ENCODE results near the gene SLF2. TPM values are rescaled to one million over a fixed set of nuclear protein-coding genes. Genes with fewer than 3 reads are reported as not detected.

The SLF2 gene
- total RNA-seq, 2 donors from 2014 or later = 47.4 to 52.6 TPM

- H3K4me1 Mint-ChIP-seq (ENCODE audit: low read depth) = no peaks in the 10 kb centered on the region
- ATAC-seq (replicated peaks in 1 of 2) = no peak
These were observed 15.8 kb upstream of the SLF2 start for GRCh38 chr10:100896876-100897461.

GRCh38 chr10:100897976-100898375 is 14.8 kb upstream of the SLF2 start:
- Mint-ChIP-seq H3K9me3 (no peaks in the 10 kb centered on the region), H3K4me1 (ENCODE audit: low read depth) (no peaks in the 10 kb centered on the region), H3K27ac (no peak overlapping the region), H3K27me3 (ENCODE audit: low read depth) (peaks cover 20% of the 10 kb centered on the region), H3K4me3 (no peak overlapping the region), H3K36me3 (ENCODE audit: insufficient read depth in 2 of 2) (no peaks in the 10 kb centered on the region)
- DNase-seq = no peak
- no peak for ATAC-seq (replicated peaks in 1 of 2)

More at GRCh38 chr10:100896876-100897461, 15.8 kb upstream of the SLF2 start:
- no peak for DNase-seq
- Mint-ChIP-seq H3K9me3 (no peaks in the 10 kb centered on the region), H3K27me3 (ENCODE audit: low read depth) (peaks cover 20% of the 10 kb centered on the region), H3K27ac (no peak overlapping the region), H3K4me3 (no peak overlapping the region), H3K36me3 (ENCODE audit: insufficient read depth in 2 of 2) (no peaks in the 10 kb centered on the region)

- H3K9me3 Mint-ChIP-seq = no peaks in the 10 kb centered on the region
- H3K4me3 Mint-ChIP-seq = no peak overlapping the region
- no peaks in the 10 kb centered on the region for H3K4me1 Mint-ChIP-seq (ENCODE audit: low read depth)
- no peaks in the 10 kb centered on the region for H3K36me3 Mint-ChIP-seq (ENCODE audit: insufficient read depth in 2 of 2)
- H3K27me3 Mint-ChIP-seq (ENCODE audit: low read depth) = peaks cover 20% of the 10 kb centered on the region
- DNase-seq (no peak), ATAC-seq (replicated peaks in 1 of 2) (no peak)
- no peak overlapping the region for H3K27ac Mint-ChIP-seq
These were observed 13.6 kb upstream of the SLF2 start for GRCh38 chr10:100899171-100899570.

DNA sequence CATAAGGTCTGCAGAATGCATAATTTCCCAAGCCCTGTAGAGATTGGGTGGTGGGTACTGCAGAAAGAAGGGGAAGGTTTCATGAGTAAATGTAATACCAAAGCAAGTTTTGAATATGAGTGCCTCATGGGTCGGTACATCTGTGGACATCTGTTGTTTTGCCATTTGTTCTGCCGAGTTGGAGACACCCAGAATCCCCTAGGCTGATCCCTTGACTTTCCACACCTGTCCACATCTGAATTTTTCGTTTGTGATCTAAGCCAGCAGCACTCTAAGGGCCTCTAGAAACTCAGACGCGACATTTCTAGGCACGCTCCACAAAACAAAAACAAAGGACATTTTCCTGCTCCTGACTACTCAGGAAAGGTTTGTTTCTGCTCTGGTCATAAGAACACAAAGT is 11.7 kb upstream of the SLF2 start:
- no peaks in the 10 kb centered on the region for H3K4me1 Mint-ChIP-seq (ENCODE audit: low read depth)
- H3K4me3 Mint-ChIP-seq = no peak overlapping the region
- H3K9me3 Mint-ChIP-seq = no peaks in the 10 kb centered on the region
- no peak overlapping the region for H3K27ac Mint-ChIP-seq
- peaks cover 23% of the 10 kb centered on the region for H3K27me3 Mint-ChIP-seq (ENCODE audit: low read depth)
- DNase-seq (no peak), ATAC-seq (replicated peaks in 1 of 2) (no peak)
- H3K36me3 Mint-ChIP-seq (ENCODE audit: insufficient read depth in 2 of 2) = no peaks in the 10 kb centered on the region

DNA sequence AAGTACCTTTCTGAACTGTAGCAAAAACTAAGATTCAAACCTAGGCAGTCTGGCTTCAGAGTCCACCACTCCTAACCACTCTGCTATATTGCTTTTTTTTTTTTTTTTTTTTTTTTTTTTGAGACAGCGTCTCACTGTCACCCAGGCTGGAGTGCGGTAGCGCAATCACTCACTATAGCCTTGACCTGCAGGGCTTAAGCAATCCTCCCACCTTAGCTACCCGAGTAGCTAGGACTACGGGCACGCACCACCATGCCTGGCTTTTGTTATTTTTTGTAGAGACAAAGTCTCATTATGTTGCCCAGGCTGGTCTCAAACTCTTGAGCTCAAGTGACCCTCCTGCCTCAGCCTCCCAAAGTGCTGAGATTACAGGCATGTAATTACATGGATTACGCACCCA is 10.1 kb upstream of the SLF2 start:
- H3K4me1 Mint-ChIP-seq (ENCODE audit: low read depth) = no peaks in the 10 kb centered on the region
- H3K4me3 Mint-ChIP-seq = no peak overlapping the region
- ATAC-seq (replicated peaks in 1 of 2) = no peak

DNA sequence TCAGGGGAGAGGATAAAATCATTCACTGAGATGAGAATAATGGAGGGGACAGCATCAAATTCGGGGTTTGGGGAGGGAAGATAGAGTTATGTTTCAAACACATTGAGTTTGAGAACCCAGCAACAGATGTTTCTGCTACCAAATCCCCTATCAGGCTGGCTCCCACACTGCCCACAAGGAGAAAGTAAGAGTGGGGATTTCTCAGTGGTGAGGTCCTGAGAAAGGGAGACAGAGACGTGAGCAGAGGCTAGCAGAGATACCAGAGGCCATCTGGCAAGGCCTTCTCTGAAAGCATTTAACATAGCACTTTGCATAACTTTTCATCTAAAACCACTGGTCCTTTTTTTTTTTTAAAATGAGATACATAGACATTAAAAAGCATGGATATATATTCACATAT is 7.8 kb upstream of the SLF2 start:
- Mint-ChIP-seq H3K9me3 (no peaks in the 10 kb centered on the region), H3K27ac (no peak overlapping the region), H3K4me3 (no peak overlapping the region), H3K36me3 (ENCODE audit: insufficient read depth in 2 of 2) (no peaks in the 10 kb centered on the region), H3K4me1 (ENCODE audit: low read depth) (peaks cover 6% of the 10 kb centered on the region), H3K27me3 (ENCODE audit: low read depth) (peaks cover 14% of the 10 kb centered on the region)
- ATAC-seq (replicated peaks in 1 of 2) (no peak), DNase-seq (no peak)

More for the DNA sequence above, 10.1 kb upstream of the SLF2 start:
- H3K36me3 Mint-ChIP-seq (ENCODE audit: insufficient read depth in 2 of 2) = no peaks in the 10 kb centered on the region
- no peaks in the 10 kb centered on the region for H3K9me3 Mint-ChIP-seq
- peaks cover 19% of the 10 kb centered on the region for H3K27me3 Mint-ChIP-seq (ENCODE audit: low read depth)
- H3K27ac Mint-ChIP-seq = no peak overlapping the region
- DNase-seq = no peak

- H3K9me3 Mint-ChIP-seq = no peaks in the 10 kb centered on the region
- ATAC-seq (replicated peaks in 1 of 2) (no peak), DNase-seq (no peak)
- H3K4me3 Mint-ChIP-seq = no peak overlapping the region
- H3K4me1 Mint-ChIP-seq (ENCODE audit: low read depth) = peaks cover 19% of the 10 kb centered on the region
- peaks cover 7% of the 10 kb centered on the region for H3K27me3 Mint-ChIP-seq (ENCODE audit: low read depth)
- no peak overlapping the region for H3K27ac Mint-ChIP-seq
- no peaks in the 10 kb centered on the region for H3K36me3 Mint-ChIP-seq (ENCODE audit: insufficient read depth in 2 of 2)
These were observed 5.6 kb upstream of the SLF2 start for GRCh38 chr10:100907175-100907574.

GRCh38 chr10:100907773-100908363 is 4.9 kb upstream of the SLF2 start:
- DNase-seq (no peak), ATAC-seq (replicated peaks in 1 of 2) (no peak)
- peaks cover 23% of the 10 kb centered on the region for H3K4me1 Mint-ChIP-seq (ENCODE audit: low read depth)
- H3K27ac Mint-ChIP-seq = no peak overlapping the region
- H3K27me3 Mint-ChIP-seq (ENCODE audit: low read depth) = peaks cover 7% of the 10 kb centered on the region
- peaks cover 0 to under 1% of the 10 kb centered on the region in 2 donors for H3K36me3 Mint-ChIP-seq (ENCODE audit: insufficient read depth in 2 of 2)
- no peak overlapping the region for H3K4me3 Mint-ChIP-seq
- no peaks in the 10 kb centered on the region for H3K9me3 Mint-ChIP-seq

DNA sequence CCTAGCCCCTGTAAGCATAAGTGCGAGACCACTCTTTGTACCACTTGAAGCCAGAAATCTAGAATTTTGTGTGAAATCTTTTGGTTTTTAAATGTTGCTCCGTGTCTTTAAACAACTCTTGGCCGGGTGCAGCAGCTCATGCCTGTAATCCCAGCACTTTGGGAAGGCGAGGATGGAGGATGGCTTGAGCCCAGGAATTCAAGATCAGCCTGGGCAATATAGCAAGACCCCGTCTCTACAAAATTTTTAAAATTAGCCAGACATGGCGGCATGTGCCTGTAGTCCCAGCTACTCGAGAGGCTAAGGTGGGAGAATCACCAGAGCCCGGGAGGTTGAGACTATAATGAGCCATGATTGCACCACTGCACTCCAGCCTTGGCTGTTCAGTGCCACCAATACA is 4.4 kb upstream of the SLF2 start:
- DNase-seq (no peak), ATAC-seq (replicated peaks in 1 of 2) (no peak)
- Mint-ChIP-seq H3K27ac (no peak overlapping the region), H3K27me3 (ENCODE audit: low read depth) (peaks cover 7% of the 10 kb centered on the region), H3K36me3 (ENCODE audit: insufficient read depth in 2 of 2) (peaks cover 0 to 3% of the 10 kb centered on the region in 2 donors), H3K9me3 (no peaks in the 10 kb centered on the region), H3K4me3 (no peak overlapping the region), H3K4me1 (ENCODE audit: low read depth) (peaks cover 25% of the 10 kb centered on the region)

DNA sequence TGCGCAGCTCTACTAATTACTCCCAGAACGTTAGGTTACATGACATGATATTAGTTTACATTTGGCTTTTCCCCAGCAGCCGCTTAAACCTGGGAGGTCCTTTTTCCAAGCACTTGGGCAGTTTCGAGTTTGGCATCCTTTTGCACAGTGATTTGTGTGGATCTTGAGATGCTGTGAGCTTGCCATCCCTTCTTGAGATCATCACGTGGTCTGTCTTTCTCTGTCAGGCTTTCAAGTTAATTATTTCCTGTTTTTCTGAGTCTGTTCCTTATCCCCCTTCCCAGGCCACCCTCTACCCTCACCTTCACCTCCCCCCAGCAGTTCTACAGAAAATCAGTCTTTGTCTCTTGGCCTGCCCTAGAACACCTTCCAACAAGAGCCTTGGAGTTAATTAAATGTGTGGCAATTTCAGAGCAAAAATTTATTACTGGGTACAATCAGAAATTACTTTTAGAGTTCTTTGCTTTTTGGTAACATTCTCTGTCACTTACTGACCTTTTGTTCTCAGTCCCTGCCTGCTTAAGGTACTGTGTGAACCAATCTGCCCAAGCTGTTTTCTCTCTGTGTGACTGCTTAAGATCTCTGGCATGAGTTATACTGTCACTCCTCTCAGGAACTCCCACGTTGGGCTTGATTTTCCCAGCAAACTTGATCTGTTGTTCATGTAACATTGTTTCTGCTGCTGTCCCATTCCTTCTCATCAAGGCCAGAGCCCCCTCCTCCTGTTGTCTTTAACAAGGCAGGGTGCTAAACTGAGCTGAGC is 3.1 kb upstream of the SLF2 start:
- Mint-ChIP-seq H3K36me3 (ENCODE audit: insufficient read depth in 2 of 2) (peaks cover 0 to 6% of the 10 kb centered on the region in 2 donors), H3K27ac (no peak overlapping the region), H3K27me3 (ENCODE audit: low read depth) (peaks cover 3% of the 10 kb centered on the region), H3K4me1 (ENCODE audit: low read depth) (peaks cover 36% of the 10 kb centered on the region), H3K9me3 (no peaks in the 10 kb centered on the region), H3K4me3 (no peak overlapping the region)
- no peak for ATAC-seq (replicated peaks in 1 of 2)
- no peak for DNase-seq

DNA sequence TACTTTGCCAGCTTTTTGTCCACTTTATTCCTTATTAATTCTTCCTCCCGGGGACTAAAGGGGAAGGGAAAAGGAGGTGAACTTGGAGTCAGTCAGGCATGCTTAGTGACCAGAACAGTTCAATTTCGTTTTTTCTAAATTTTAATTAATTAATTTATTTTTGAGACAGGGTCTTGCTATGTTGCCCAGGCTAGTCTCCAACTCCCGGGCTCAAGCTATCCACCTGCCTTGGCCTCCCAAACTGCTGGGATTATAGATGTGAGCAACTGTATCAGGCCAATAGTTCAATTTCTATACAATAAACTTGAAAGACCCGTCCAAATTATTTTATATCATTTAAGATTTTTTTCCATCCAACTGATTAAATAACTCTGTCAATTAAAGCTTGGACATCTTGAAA is 1.3 kb upstream of the SLF2 start:
- no peak overlapping the region for H3K4me3 Mint-ChIP-seq

GRCh38 chr10:100912013-100912604 is 654 bp upstream of the SLF2 start:
- H3K4me3 Mint-ChIP-seq = peak overlapping the region; percentile 99
- DNase-seq (no peak), ATAC-seq (replicated peaks in 1 of 2) (no peak)
- no peaks in the 10 kb centered on the region for H3K9me3 Mint-ChIP-seq
- peak overlapping the region; percentile 71 for H3K27ac Mint-ChIP-seq
- H3K27me3 Mint-ChIP-seq (ENCODE audit: low read depth) = no peaks in the 10 kb centered on the region
- H3K4me1 Mint-ChIP-seq (ENCODE audit: low read depth) = peaks cover 54% of the 10 kb centered on the region
- H3K36me3 Mint-ChIP-seq (ENCODE audit: insufficient read depth in 2 of 2) = peaks cover 4 to 21% of the 10 kb centered on the region in 2 donors

More for the DNA sequence above, 1.3 kb upstream of the SLF2 start:
- peaks cover 50% of the 10 kb centered on the region for H3K4me1 Mint-ChIP-seq (ENCODE audit: low read depth)
- no peaks in the 10 kb centered on the region for H3K27me3 Mint-ChIP-seq (ENCODE audit: low read depth)
- ATAC-seq (replicated peaks in 1 of 2) (no peak), DNase-seq (no peak)
- peaks cover 0 to 16% of the 10 kb centered on the region in 2 donors for H3K36me3 Mint-ChIP-seq (ENCODE audit: insufficient read depth in 2 of 2)
- H3K27ac Mint-ChIP-seq = no peak overlapping the region
- H3K9me3 Mint-ChIP-seq = no peaks in the 10 kb centered on the region

- Mint-ChIP-seq H3K4me1 (ENCODE audit: low read depth) (peaks cover 54% of the 10 kb centered on the region), H3K27me3 (ENCODE audit: low read depth) (no peaks in the 10 kb centered on the region), H3K27ac (peak overlapping the region; percentile 49), H3K9me3 (no peaks in the 10 kb centered on the region), H3K4me3 (peak overlapping the region; percentile 99), H3K36me3 (ENCODE audit: insufficient read depth in 2 of 2) (peaks cover 4 to 25% of the 10 kb centered on the region in 2 donors)
- ATAC-seq (replicated peaks in 1 of 2) = no peak
- DNase-seq = no peak
These were observed 705 bp downstream of the SLF2 start for GRCh38 chr10:100913470-100913865.

Data from activated T-cell treated with anti-CD3 and anti-CD28 coated beads, Interleukin-2, amount 50 U/mL, for 72 hours (primary cell).